HG03139 (cell line): ENCODE results near the gene YBX2.
"Not testable (repeated sequence)": the region's sequence is repeated elsewhere in the genome, so short reads cannot be mapped to it uniquely, and the experiment has no call there.

ENCODE experiments used
- ATAC-seq: cut with Tn5 transposase; IDR thresholded peaks from one replicate; pipeline ENCODE4 v1.9.1; 2021; ENCODE audit not compliant: unreplicated experiment

Gene YBX2

DNA sequence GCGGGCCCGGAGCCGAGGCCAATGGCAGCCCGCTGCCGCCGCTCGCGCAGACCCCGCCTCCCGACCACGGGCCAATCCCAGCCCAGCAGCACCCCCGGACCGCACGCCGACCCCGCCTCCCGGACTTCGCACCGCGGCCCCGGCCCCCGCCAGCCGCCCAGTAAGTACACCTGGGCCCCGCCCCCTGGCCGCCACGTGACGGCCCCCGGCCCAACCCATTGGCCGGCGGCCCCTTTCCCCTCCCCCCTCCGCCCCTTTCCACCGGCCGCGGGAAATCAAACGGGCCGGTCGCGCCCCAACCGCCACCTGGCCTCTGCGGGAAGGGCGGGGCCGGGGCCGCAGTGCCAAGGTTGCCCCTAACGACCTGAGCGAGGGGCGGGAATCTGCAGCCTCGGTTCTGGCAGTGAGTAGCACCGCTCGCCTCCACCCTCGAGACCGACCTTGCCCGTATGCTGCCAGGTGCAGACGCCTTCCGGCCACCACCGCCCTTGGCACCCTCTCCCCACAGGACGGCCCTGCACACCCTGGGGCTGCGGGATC is at the start of gene YBX2:
TSS of gene YBX2 (minus strand) at position 26 of the 540 bp plus-strand sequence. CDS start 139 bp downstream, outside the sequence.
- no peak for ATAC-seq

DNA sequence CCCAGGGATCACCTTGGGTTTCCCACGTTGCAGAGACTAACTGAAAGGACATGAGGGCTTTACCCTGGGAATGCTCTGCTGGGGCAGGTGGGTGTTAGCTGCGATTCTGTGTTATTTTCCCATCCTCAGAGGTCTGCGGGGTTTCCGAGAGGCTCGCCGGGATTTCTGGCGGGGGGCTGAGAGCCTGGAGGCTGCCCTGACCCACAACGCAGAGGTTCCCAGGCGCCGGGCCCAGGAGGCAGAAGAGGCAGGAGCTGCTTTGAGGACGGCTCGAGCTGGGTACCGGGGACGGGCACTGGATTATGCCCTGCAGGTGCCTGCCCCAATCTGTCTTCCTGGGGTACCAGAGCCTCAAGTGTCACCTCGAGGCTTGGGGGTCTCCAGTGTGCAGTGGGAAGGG is 48.8 kb upstream of the YBX2 start:
- ATAC-seq = no peak

DNA sequence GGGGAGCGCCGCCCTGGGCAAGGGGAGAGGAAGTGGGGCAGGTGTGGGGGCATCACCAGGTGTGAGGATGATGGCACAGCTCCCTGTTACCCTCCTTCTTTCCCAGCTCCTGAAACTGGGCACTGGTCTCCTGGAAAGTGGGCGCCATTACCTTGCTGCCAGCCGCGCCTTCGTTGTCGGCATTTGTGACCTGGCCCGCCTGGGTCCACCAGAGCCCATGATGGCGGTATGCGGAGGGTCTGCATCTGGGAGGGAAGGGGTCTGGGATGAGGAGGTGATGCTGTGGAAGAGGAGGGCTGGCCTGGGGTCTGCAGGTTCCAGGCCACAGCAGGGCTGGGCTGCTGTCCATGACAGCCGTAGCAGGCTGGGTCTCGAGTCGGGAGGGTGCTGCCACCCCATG is 47.4 kb upstream of the YBX2 start:
- no peak for ATAC-seq

GRCh38 chr17:7340179-7340578 is 45.7 kb upstream of the YBX2 start:
- no peak for ATAC-seq

- not testable (repeated sequence) for ATAC-seq
Observed at GRCh38 chr17:7337600-7337999, 43.2 kb upstream of the YBX2 start.

- ATAC-seq = no peak
Observed at GRCh38 chr17:7336240-7337175, 42.1 kb upstream of the YBX2 start, which contains the start of gene ACAP1. ACAP1 (plus strand) TSS chr17:7336529; CDS start chr17:7336735, 206 bp downstream.

DNA sequence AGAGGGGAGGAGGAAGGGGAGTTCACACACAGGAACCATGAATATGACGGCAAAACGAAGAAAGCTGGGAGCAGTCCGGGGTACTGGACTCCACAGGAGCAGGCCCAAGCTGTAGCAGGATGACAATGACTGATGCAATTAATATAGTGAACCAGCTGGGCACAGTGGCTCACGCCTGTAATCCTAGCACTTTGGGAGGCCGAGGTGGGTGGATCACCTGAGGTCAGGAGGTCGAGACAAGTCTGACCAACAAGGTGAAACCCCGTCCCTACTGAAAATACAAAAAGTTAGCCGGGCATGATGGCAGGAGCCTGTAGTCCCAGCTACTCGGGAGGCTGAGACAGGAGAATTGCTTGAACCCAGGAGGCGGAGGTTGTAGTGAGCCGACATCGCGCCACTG is 41.3 kb upstream of the YBX2 start:
- ATAC-seq = not testable (repeated sequence)

GRCh38 chr17:7334938-7335538 is 40.6 kb upstream of the YBX2 start:
- no peak for ATAC-seq

- not testable (repeated sequence) for ATAC-seq
Observed at GRCh38 chr17:7332600-7333069, 38.2 kb upstream of the YBX2 start.

DNA sequence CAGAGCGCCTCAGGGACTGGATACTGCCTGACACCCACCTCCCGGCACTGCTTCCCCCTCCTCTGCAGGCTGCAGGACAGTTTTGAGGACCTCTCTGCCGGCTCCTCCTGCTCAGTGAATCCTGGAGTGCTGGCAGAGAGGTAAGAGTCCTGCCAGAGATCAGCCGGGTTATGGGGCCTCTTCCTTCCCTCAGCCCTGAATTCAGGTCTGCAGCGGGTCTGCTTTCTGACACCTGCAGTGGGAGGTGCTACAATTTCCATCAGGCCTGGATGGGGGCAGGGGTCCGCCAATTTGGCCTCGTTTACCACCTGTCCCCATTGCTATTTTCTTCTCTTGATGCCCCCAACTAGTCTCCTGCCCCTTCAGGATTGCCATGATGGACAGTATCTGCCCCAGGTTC is 37.7 kb upstream of the YBX2 start:
- no peak for ATAC-seq

DNA sequence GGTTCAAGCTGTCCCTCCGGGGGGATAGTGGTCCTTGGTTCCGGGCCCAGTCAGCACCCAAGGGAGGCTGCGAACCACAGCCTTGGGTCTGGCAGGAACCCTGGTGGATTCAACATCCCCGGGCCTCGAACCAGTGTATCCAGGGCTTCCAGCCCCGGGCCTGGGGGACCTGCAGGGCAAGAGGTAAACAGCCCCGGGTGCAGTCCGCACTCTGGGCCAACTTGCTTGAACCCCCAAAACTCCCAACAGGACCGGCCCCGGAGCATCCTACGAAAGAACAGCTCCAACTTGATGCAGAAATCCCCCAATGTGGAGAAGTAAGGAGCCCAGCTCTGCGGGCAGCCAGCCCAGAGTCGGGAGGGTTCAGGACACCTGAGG is 36.2 kb upstream of the YBX2 start:
- ATAC-seq = no peak

GRCh38 chr17:7329997-7330637 is 35.7 kb upstream of the YBX2 start:
- ATAC-seq = peak; percentile 33

- ATAC-seq = peak; percentile 47
Observed at GRCh38 chr17:7329374-7329996, 35.0 kb upstream of the YBX2 start.

DNA sequence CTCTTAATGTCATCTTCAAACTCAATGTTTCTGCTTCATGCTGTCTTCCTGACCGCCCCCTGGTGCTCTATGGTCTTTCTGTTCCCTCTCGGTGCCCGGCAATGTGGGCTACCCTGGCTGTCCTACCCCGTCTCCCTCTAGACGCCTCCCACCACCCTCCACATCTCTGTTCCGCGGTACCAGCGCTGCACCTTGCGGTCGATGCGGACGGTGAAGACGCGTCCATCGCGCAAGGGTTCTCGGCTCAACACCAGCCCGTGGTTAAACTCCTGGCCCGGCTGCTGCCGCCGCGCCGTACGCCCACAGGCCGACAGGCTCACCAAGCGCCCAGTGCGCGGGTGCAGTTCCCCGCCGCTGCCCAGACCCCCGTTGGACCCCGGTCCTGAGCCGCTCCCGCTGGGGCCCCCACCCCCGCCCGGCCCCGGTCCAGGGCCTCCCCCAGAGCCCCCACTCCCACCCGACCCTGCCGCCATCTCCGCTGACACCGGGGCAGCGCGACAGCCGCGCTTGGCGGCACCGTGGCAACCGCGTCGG is 34.5 kb upstream of the YBX2 start, which contains the start of gene NEURL4:
TSS of gene NEURL4 (minus strand) at position 496 of the 534 bp plus-strand sequence. CDS start at position 473, 23 bp downstream.
- peak; percentile 13 for ATAC-seq

DNA sequence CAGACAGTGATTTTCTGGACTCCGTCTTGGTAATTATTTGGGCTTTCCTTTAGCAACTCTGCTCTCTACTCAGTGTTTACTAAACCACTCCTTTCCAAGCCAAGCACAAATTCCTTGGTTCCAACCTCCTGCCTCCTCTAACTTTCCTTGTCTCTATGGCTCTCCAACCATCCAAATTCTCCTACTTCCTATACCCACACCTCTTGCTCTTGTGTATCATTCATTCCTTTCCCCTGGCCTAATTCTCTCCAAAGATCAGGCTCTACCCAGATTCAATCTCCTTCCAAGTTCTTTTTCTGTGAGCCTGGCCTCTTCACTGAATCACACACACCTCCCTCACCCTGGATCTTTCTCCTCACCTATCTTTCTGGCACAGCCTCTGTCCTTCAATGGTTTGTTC is 33.6 kb upstream of the YBX2 start:
- no peak for ATAC-seq

DNA sequence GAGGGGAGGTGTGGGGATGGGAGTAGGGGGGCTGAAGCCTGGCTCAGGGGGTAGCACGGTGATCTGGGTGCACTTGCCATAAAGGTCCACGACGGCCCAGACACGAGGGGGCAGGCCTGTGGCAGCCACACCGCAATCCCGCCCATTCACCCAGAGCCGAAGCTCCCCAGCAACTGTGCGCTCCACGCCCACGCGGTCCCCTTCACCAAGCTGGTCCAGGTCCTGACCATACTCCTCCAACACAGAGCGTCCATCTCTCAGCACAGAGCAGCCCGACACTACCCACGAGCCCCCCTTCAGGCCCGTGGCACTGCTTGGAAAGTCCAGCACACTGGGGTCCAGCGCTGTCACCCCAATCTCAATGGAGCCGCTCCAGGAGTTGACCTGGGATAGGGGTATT is 33.1 kb upstream of the YBX2 start:
- ATAC-seq = no peak

GRCh38 chr17:7327056-7327455 is 32.6 kb upstream of the YBX2 start:
- no peak for ATAC-seq

DNA sequence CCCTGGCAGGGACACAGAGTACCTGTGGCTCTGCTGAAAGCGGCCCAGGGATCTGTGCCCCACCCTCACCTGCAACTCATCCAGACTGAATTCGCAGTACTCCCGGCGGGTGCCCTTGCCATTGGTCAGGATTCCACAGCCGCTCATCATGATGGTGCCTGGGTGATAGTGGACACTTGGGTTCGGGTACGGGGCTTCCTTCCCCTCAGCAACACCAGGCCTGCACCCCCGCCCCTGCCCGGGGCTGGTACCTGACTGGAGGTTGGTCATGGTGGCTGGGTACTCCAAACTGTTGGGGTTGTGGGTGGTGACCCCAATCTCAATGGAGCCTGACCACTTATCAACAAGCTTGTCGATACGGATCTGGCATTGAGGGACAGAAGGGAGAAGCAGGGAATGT is 31.7 kb upstream of the YBX2 start:
- no peak for ATAC-seq

GRCh38 chr17:7325031-7325528 is 30.6 kb upstream of the YBX2 start:
- ATAC-seq = no peak

DNA sequence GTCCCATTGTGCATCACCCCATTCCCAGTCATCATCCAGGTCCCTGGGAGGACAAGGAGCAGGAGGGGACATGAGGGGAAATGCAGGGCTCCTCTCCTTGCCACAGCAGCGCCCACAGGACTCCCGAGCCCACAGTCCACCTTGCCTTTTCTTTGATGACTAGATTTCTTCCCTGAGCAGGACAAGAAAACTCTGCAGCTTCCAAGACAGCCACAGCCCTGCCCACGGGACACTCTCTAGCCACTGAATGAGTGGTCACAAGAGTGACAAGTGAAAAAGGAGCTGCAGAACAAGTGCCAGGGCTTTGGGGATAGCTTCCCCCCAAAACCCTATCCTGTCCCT is 30.0 kb upstream of the YBX2 start:
- ATAC-seq = no peak
